Uterus (tissue), 4 donors: Measurements from ENCODE around the gene CAPZB. TPM values are rescaled to one million over a fixed set of nuclear protein-coding genes. Genes with fewer than 3 reads are reported as not detected.

Source experiments
- DNase-seq, 2 donors: peaks; one replicate each; pipeline ENCODE4 v3.0.0-alpha.2; 2019 to 2020
- H3K27ac ChIP-seq, 2 donors: fragments of 200-600 bp; sonication (generic); 1 replicate in 1 of 2; 2 replicates in 1 of 2; pipeline ENCODE4 v1.5.1; 2016 to 2018
- H3K27me3 ChIP-seq, 2 donors: fragments of 200-600 bp; sonication (generic); one replicate each; pipeline ENCODE4 v1.5.1; 2018 to 2019; ENCODE audit warnings: control low read depth in 1 of 2
- H3K36me3 ChIP-seq, 2 donors: fragments of 200-600 bp; sonication (generic); one replicate each; pipeline ENCODE4 v1.5.1; 2019; ENCODE audit warnings: control low read depth in 1 of 2
- H3K4me1 ChIP-seq, 2 donors: fragments of 200-600 bp; sonication (generic); one replicate each; pipeline ENCODE4 v1.5.1; 2018 to 2019; ENCODE audit warnings: control low read depth in 1 of 2
- H3K4me3 ChIP-seq, 2 donors: fragments of 200-600 bp; sonication (generic); 1 replicate in 1 of 2; 2 replicates in 1 of 2; pipeline ENCODE4 v1.5.1; 2018 to 2019; ENCODE audit warnings: mild to moderate bottlenecking in 1 of 2
- H3K9me3 ChIP-seq, 2 donors: fragments of 200-600 bp; sonication (generic); one replicate each; pipeline ENCODE4 v1.5.1; 2019; ENCODE audit warnings: control low read depth in 1 of 2
- POLR2A ChIP-seq, 2 donors: fragments of 450-650 bp; IDR thresholded peaks; one replicate each; pipeline ENCODE4 v1.6.1; 2016; ENCODE audit warnings: antibody characterized with exemption in 2 of 2, mild to moderate bottlenecking in 1 of 2, moderate library complexity in 1 of 2
- intact Hi-C: fragments of 100-400 bp; cut with DNase I; formaldehyde crosslinking; loops from one replicate; pipeline ENCODE4 v1.15.1; 2023; ENCODE audit warnings: low total_unique reads
- total RNA-seq, 4 donors: library from RNA; depleted of rRNA in 3 of 4; stranded (reverse); fragments of >200 nt in 3 of 4; gene quantifications; one replicate each; pipeline versions ENCODE4 v1.1.0 to v1.2.4, GENCODE V29; 2014 to 2023
- TF ChIP-seq, protein P1 (sequence below), 4 experiments: fragments of 200-600 bp in 2 of 4; fragments of 450-650 bp in 2 of 4; sonication (generic) in 2 of 4; IDR thresholded peaks; one replicate each; pipeline ENCODE4 v1.5.1; 2016 to 2019; ENCODE audit warnings: antibody characterized with exemption in 4 of 4, mild to moderate bottlenecking in 2 of 4, moderate library complexity in 1 of 4
- donor health status: DM: yes; HTN: yes; CAD: no.

The CAPZB gene
- total RNA-seq, 4 donors from 2014 or later = 94.4 to 281 (median 141) TPM

DNA sequence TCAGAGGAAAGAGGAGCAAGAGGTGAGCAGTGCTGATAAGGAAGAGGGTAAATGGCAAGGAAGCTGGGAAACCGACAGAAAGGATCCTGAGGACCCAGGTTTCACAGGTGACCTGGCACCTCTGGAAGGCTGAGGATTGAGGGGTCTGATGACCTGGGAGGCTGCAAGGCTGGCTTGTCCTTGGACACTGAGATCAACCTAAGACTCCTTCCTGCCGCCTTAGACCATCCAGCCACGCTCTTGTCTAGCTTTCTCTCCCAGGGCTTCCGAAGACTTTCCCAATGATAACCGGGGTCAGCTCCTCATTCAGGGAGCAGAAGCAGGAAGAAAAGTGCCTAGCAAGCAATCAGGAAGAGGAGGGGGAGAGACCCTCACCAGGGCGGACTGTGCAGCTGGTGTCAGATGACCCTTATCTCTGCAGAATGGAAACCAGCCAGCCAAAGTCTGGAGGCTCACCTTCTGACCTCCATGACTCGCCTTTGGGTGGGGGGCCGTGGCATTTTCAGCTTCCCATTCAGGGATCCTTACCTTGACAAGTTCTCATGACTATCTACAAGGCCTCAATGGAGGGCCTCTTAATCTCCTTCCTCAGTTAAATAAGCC lies 77.7 kb downstream of the CAPZB start:
- Histone ChIP-seq H3K27me3 (no peaks in the 10 kb centered on the region), H3K4me3 (no peak overlapping the region), H3K36me3 (no peaks in the 10 kb centered on the region), H3K4me1 (peaks cover 1 to 9% of the 10 kb centered on the region in 2 donors), H3K27ac (peak overlapping the region; percentile 36 to 72), H3K9me3 (no peaks in the 10 kb centered on the region)
- intact Hi-C loops = no loop called here
- no peak for DNase-seq
- no peak for TF ChIP-seq POLR2A (IDR thresholded peaks at IDR 0.05)
- TF ChIP-seq, protein P1, sequence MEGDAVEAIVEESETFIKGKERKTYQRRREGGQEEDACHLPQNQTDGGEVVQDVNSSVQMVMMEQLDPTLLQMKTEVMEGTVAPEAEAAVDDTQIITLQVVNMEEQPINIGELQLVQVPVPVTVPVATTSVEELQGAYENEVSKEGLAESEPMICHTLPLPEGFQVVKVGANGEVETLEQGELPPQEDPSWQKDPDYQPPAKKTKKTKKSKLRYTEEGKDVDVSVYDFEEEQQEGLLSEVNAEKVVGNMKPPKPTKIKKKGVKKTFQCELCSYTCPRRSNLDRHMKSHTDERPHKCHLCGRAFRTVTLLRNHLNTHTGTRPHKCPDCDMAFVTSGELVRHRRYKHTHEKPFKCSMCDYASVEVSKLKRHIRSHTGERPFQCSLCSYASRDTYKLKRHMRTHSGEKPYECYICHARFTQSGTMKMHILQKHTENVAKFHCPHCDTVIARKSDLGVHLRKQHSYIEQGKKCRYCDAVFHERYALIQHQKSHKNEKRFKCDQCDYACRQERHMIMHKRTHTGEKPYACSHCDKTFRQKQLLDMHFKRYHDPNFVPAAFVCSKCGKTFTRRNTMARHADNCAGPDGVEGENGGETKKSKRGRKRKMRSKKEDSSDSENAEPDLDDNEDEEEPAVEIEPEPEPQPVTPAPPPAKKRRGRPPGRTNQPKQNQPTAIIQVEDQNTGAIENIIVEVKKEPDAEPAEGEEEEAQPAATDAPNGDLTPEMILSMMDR (IDR thresholded peaks at IDR 0.05) = no peak

DNA sequence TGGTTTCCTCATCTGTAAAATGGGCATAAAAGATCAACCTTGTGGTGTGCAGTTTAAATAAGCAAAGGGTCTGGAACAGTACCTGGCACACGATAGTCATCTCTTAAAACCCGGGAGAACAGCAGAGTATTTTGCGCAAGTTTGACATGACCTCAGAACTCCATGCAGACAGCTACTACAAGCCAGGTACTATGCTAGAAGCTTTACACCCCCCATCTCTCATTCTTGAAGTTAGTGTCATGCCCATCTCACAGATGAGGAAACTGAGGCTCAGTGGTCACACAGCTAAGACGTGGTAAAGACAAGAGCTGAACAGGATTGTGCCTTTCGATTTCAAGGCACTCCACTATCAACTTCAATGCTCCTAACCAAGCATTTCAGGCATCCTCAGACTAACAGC lies 78.7 kb downstream of the CAPZB start:
- H3K27me3 ChIP-seq = no peaks in the 10 kb centered on the region
- H3K27ac ChIP-seq = peak overlapping the region; percentile 71 to 72
- DNase-seq = no peak
- no peaks in the 10 kb centered on the region for H3K9me3 ChIP-seq
- intact Hi-C loops = no loop called here
- no peak overlapping the region for H3K4me3 ChIP-seq
- TF ChIP-seq, protein P1 (IDR thresholded peaks at IDR 0.05) = no peak
- TF ChIP-seq POLR2A (IDR thresholded peaks at IDR 0.05) = no peak
- peaks cover 10 to 15% of the 10 kb centered on the region in 2 donors for H3K4me1 ChIP-seq
- no peaks in the 10 kb centered on the region for H3K36me3 ChIP-seq

GRCh38 chr1:19405761-19406487 lies 79.4 kb downstream of the CAPZB start:
- Histone ChIP-seq H3K27me3 (no peaks in the 10 kb centered on the region), H3K4me1 (peaks cover 16 to 22% of the 10 kb centered on the region in 2 donors), H3K4me3 (no peak overlapping the region), H3K27ac (peak overlapping the region; percentile 71 to 72), H3K36me3 (no peaks in the 10 kb centered on the region), H3K9me3 (no peaks in the 10 kb centered on the region)
- peak in 1 of 2 donors; percentile 51 for DNase-seq
- intact Hi-C loops = no loop called here
- TF ChIP-seq POLR2A (IDR thresholded peaks at IDR 0.05) = no peak
- TF ChIP-seq, protein P1 (IDR thresholded peaks at IDR 0.05) = no peak

GRCh38 chr1:19405195-19405760 lies 80.1 kb downstream of the CAPZB start:
- H3K4me1 ChIP-seq = peaks cover 16 to 27% of the 10 kb centered on the region in 2 donors
- no peak for DNase-seq
- no peak for TF ChIP-seq POLR2A (IDR thresholded peaks at IDR 0.05)
- TF ChIP-seq, protein P1 (IDR thresholded peaks at IDR 0.05) = peak; percentile 29 to 54 (median 36)
- peak overlapping the region; percentile 71 to 72 for H3K27ac ChIP-seq
- H3K27me3 ChIP-seq = no peaks in the 10 kb centered on the region
- intact Hi-C loops = no loop called here
- no peak overlapping the region for H3K4me3 ChIP-seq
- H3K9me3 ChIP-seq = no peaks in the 10 kb centered on the region
- no peaks in the 10 kb centered on the region for H3K36me3 ChIP-seq

DNA sequence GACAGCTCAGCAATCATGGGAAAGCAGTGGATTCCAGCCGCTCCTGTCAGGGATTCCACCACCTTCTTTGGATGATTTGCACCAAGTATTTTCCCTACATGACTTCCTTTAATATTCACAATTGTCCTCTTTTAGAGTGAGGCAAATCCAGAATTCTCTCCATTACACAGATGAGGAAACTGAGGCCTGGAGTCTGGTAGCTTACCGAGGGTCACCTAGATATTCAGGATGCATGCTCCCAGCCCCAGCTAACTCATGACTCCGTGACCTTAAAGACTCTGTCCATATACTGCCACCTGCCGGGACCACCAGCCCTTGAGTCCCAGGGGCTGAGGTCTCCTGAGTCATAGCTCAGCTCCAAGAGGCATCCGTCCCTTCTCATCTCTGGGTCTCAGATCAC lies 80.6 kb downstream of the CAPZB start:
- H3K27me3 ChIP-seq = no peaks in the 10 kb centered on the region
- no peaks in the 10 kb centered on the region for H3K36me3 ChIP-seq
- peaks cover 16 to 31% of the 10 kb centered on the region in 2 donors for H3K4me1 ChIP-seq
- H3K4me3 ChIP-seq = no peak overlapping the region
- peak overlapping the region; percentile 71 to 72 for H3K27ac ChIP-seq
- DNase-seq = no peak
- no peaks in the 10 kb centered on the region for H3K9me3 ChIP-seq
- no peak for TF ChIP-seq POLR2A (IDR thresholded peaks at IDR 0.05)
- TF ChIP-seq, protein P1 (IDR thresholded peaks at IDR 0.05) = no peak
- intact Hi-C loops = no loop called here
